AG10803 (cell line): ENCODE results near the gene EOMES.

Experiments
- DNase-seq: peaks from one replicate; pipeline ENCODE4 v3.0.0; 2010; ENCODE audit warnings: low read depth
- H3K4me3 ChIP-seq: 2 replicates; pipeline ENCODE4 v1.5.1; 2011; ENCODE audit warnings: mild to moderate bottlenecking, low read length, control low read depth
- TF ChIP-seq, protein P1 (sequence below): conservative IDR thresholded peaks from 2 replicates; pipeline ENCODE4 v1.5.1; 2011; ENCODE audit warnings: mild to moderate bottlenecking, low read length, control low read depth, inconsistent platforms

The EOMES gene

DNA sequence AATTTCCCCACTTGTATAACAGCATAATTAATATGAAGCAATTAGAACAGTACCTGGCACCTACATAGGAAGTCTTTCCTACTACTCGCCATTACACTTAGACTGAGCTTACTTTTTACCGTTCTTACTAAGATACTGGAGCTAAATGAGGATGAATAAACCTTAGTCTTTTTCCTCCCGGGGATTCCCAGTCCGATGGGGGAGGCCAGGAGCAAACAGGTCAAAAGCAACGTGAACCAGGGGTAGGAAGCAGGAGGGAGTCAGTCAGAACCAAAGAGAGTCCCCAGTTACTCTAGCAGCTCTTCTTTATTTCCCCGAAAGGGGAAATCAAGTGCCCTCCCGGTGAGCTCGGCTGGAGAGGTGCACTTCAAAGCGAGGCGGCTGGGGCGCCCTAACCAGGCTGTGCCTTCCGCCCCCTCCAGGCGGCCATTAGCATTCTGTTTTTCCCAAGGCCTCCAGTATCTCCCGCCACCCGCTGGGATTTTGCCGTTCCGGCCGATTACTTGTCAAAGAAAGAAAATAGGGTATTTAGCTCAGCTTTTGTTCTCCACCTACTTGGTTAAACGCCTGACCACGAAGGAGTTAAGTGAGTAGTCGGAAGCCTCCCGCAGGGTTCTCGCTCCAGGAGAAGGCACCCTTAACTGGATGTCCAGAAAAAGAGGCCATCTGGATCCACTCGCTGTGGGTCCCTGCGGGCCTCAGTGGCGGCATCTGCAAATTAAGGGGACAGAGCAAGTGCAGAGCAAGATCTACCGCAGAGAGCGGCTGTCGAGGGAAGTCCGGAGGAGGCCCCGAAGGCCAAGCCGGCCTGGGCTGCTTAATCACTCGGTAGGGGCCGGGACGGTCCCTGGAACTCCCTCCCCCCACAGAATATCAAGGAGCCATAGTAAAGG lies 6.3 kb upstream of the EOMES start:
- TF ChIP-seq, protein P1, sequence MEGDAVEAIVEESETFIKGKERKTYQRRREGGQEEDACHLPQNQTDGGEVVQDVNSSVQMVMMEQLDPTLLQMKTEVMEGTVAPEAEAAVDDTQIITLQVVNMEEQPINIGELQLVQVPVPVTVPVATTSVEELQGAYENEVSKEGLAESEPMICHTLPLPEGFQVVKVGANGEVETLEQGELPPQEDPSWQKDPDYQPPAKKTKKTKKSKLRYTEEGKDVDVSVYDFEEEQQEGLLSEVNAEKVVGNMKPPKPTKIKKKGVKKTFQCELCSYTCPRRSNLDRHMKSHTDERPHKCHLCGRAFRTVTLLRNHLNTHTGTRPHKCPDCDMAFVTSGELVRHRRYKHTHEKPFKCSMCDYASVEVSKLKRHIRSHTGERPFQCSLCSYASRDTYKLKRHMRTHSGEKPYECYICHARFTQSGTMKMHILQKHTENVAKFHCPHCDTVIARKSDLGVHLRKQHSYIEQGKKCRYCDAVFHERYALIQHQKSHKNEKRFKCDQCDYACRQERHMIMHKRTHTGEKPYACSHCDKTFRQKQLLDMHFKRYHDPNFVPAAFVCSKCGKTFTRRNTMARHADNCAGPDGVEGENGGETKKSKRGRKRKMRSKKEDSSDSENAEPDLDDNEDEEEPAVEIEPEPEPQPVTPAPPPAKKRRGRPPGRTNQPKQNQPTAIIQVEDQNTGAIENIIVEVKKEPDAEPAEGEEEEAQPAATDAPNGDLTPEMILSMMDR, result no peak
- no peak overlapping the region for H3K4me3 ChIP-seq

DNA sequence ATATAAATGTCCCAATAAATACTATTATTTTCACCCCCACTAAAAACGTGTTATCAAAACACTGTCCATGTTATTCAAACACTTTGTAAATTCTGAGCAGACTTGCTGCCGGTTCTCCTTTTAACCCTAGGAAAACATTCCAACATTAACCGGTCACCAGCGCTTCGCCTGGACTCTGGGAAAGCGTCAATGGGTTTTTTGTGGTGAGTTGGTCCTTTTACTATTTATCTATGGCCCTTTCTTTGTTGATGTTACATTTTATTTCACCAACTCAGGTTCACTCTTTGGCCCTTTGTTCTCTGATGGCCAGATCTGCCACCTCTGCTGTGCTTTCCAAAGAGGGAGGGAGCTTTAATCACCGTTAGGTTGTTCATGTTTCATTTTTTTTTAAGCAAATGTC lies 4.1 kb upstream of the EOMES start:
- TF ChIP-seq, protein P1, result no peak
- no peak overlapping the region for H3K4me3 ChIP-seq

More for the DNA sequence above, 6.3 kb upstream of the EOMES start:
- no peak for DNase-seq

DNA sequence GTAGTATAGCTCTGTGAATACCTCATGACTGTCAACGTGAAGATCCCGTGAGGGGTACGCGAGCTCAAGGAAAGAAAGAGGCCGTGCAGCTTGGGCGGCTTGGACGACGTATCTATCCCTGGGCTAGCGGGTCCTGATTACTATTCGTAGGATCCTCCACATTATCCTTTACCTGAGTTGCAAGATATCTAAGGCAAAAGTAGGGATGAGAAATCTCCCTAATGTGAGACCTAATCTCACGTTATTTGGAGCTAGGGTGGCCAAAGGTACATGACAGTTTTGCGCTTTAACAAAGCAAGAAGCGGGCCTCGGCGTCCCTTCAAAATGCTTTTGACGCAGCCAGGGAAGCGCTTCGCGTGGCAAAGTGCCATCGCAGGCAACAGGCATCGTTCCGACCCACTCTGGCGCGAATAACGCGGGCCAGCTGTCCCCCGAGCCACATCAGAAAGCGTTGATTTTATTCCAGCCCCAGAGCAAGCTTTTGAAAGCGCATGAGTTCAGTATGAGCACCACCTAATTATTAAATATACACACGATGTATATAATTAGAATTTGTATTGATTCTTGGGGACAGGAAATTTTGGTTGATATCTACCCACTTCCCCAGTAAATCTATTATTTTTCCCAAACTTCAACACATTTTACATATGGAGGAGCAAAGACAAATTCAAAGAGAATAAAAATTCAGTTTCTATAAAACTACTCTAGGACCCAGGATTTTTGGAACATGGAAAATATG lies 2.5 kb upstream of the EOMES start:
- no peak overlapping the region for H3K4me3 ChIP-seq
- DNase-seq, result no peak
- TF ChIP-seq, protein P1, result no peak

More for the DNA sequence above, 4.1 kb upstream of the EOMES start:
- DNase-seq, result no peak

DNA sequence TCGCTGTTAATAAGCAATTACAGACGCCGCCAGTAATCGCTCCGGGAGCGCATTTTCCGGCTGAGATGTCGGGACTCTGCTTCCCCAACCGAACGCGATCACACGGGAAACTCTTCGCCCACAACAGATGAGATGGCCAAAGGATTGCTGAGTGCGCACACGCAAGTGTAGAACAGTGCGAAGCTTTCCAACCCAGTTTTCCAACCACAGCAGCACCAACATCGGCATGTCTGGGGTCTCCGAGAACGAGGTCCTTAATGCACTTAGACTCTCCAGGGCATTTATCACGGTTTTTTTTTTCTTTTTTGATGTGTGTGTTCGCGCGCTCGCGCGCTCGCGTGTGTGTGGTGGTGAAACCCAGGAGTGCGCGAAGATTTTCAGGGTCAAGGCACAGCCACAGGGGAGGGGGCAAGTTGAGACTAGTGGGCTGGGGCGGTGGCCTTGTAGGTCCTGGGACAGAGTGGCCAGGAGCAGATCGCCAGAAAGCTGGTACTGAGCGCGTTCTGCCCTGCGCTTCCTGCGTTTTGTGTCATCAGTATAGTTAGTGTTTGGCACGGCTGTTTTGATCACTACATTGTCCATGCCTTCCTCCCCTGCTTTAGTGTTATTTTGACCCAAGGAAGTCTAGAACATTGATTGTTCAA lies 1.8 kb upstream of the EOMES start:
- no peak for DNase-seq
- peak overlapping the region; percentile 22; the same call in 1 of the 2 replicates for H3K4me3 ChIP-seq
- TF ChIP-seq, protein P1, result no peak

DNA sequence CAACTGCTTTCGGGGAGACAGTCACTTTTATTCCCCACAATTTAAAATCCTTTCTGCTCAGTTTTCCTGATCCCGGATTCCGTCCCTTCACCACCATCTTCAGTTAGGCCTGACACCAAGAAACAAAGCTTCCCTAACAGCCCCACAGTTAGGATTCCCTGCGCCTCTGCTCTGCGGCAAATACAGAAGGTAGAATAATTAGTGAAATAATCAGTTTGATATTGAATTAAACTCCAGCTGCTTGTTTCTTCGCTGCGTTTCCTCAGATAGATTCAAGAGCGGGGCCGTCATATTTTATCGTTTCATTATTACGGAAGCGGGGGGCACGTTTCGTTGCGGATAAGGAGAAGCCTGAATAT lies 1.3 kb upstream of the EOMES start:
- peak overlapping the region; percentile 22; the same call in 1 of the 2 replicates for H3K4me3 ChIP-seq
- no peak for DNase-seq
- TF ChIP-seq, protein P1, result no peak

DNA sequence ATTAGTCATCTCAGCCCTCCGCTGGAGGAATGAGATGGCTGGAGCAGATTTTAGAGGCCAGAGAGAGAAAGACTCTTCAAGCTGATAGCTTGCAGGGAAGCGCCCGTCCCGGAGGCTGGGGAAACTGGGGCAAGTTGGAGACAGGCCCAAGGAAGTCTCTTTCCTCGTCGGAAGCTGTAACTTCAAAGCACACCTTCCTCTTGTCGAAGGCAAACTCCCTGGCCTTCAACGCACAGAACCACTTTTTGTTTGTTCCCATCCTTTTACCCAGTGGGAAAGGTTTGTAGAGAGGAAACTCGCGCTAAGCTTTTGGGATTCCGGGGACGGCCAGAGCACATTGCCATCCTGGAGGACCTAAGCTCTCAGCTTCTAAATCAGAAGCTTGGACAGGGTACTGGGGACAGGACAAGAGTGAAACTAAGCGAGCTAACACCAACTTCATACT lies 900 bp upstream of the EOMES start:
- DNase-seq, result no peak
- TF ChIP-seq, protein P1, result no peak
- H3K4me3 ChIP-seq, result peak overlapping the region; percentile 12
